Limb (tissue), 2 donors: ENCODE measurements around the gene ILDR1.

Experiments used
- DNase-seq, 2 donors: peaks; one replicate each; pipeline ENCODE4 v3.0.0-alpha.2; 2016; ENCODE audit errors: extremely low spot score in 2 of 2

Gene ILDR1

DNA sequence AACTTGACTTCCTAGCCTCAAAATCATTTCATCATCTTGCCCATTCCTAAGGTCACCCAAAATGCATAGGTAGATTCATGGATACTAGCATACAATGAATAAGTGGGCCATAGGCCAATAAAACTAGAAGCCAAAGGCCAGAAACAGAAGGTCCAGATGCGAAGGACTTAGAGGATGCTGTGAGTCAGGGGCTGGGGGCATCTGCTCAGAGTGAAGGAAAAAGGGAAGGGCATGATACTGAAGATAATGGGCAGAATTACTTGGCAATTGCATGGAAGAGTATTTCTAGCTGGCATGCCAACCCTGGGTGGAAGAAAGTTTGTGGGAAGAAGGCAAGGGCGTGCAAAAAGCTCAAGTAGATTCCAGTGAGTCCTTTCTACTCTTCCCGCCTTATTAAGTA, 27.5 kb downstream of the ILDR1 start:
- DNase-seq: no peak

DNA sequence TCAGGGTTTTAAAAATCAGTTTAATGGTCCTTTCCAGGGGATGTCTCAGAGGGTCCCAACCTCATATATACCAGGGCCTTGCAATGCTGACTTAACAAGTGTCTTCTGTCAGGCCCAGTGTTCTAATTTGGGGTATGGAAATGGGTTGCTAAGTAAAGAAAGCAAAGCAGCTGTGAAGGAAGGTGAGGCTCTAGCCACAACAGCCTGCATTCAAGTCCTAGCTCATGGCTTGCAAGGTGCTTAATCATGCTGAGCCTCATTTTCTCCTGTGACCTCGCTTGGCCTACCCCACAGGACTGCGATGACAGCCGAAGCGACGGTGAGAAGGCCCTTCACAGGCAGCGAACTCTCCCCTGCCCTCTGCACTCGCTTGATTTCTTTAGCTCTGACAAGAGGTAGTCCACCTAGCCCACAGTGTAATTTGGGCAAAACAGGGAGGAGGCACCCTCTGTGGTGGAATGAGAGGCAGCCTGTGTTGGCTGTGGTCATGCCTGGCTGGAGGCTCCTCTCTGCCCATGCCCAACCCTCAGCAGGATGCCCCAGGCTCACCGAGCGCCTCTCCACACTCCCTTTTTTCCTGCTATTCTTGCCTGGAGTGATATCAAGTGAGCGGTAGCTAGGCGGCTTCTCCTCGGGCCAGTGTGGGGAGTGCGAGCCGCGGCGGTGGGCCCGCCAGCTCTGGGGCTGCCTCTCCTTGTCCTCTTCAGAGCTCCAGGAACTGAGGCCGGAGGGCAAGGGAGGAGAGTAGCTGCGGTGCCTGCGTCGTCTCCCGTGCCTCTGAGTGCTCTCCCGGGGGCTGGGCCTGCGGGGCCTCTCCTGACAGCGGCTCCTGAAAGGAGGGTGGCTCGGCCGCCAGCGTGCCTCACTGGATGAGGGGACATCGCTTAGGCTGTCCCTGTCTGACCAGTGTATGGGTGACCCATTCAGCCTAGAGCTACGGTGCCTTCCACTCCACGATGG, 29.2 kb downstream of the ILDR1 start:
- DNase-seq: no peak

DNA sequence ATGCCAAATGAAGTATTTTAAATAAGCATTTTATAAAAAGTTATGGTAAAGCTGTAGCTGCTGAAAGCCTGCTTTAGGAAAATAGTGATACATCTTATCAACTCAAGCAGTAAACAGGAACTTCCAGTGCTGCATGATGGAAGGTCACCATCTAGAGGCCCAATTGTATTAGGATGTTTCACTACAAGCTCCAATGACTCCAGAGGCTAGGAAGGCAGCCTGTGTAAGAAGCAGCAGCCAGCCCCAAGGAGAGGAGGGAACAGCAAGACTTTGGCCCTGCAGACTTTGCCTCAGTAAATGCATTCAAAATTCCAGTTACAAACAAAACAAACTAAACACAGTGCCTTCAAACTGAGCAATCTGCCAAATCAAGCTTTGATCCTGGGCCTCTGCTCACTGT, 32.1 kb downstream of the ILDR1 start:
- no peak for DNase-seq

DNA sequence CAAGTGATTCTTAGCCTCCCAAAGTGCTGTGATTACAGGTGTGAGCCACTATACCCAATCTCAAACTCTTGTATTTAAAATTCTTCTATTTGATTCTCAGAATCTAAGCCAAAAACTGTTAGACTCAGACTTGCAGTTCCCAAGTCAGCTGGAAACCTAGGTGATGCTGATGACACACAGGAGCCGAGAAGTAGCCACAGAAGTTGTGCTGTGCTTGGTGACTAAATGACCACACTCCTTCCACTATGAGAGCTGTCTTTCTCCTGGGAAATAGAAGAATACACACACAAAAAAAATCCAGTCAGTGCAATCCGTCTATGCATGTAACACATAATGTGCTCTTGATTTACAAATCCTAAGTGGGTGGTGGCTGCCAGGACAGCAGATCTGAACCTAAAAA, 33.9 kb downstream of the ILDR1 start:
- DNase-seq: no peak

DNA sequence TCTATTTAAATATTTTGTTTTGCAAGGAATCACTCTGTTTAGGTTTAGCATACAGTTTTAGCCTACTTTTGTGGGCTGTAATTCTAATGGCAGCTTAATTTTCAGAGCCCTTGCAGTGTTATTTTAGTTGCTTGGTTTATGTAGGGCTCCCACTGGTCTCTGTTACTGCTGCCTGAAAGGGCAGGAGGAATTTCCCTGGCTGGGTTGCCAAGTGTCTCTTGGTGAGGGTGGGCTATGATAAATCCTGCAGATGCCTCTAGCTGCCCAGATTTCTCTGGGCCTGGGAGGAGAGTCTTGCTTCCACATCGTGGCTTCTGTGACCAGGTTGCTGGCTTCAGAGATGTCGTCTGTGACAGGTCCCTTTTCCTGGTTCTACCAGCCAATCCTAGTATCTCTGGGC, 36.2 kb downstream of the ILDR1 start:
- DNase-seq: no peak

DNA sequence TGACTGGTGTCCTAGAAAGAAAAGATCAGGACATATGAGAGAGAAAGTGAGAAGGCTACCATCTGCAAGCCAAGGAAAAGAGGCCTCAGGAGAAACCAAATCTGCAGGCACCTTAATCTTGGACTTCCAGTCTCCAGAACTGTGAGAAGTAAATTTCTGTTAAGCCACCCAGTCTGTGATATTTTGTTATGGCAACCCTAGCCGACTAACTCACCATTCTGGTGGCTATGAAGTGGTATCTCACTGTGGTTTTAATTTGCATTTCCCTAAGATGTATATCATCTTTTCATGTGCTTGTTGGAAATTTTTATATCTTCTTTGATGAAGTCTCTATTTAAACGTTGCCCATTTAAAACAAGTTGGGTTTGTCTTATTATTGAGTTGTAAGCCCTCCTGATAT, 40.6 kb downstream of the ILDR1 start:
- DNase-seq: no peak

DNA sequence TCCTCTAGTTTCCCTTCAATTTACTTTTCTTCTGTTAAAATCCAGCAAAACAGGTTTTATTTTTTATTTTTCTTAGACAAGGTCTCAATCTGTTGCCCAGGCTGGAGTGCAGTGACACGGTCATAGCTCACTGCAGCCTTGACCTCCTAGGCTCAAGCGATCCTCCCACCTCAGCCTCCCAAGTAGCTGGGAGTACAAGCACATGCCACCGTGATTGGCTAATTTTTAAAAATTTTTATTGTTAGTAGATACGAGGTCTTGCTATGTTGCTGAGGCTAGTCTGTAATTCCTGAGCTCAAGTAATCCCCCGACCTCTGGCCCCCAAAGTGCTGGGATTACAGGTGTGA, 41.6 kb downstream of the ILDR1 start:
- DNase-seq: no peak

DNA sequence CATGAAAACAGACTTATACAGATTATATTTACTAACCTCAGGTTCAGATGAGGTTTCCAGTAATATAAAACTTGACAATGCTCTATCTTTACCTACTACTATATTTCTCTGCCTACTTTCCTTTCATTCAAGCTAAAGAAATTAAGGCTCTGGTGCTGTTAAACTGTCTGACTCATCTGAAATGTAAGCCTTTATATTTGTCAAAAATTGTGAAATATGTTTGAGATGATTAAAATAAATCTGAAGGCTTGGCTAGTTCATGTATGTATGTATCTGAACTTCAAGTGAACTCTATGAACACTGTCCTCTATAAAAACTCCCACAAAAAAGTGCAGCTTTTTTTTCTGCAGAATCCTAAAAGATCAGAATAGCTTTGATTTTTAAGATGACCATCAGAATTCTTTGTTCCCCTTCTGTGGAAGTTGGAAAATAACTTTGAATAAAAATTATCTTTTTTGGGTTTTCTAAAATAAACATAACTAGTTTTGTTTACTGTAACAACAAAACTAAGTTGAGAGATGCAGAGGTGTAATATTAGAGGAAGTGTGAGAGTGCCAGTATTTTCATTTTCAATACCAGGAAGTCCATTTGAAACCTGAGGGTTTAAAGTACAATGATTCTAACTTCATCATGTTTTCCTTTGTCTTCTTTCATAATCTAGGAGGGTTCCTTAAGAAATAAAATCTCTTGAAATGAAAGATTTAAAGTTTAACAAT, 42.2 kb downstream of the ILDR1 start:
- DNase-seq: no peak

DNA sequence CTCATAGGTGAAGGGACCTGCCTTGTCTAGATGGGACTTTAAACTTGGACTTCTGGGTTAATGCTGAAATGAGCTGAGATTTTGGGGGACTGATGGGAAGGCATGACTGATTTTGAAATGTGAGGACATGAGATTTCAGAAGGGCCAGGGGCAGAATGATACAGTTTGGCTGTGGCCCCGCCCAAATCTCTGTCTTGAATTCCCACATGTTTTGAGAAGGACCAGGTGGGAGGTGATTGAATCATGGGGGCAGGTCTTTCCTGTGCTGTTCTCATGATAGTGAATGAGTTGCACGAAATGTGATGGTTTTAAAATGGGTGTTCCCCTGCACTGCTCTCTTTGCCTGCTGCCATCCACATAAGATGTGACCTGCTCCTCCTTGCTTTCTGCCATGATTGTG, 42.8 kb downstream of the ILDR1 start:
- no peak for DNase-seq

DNA sequence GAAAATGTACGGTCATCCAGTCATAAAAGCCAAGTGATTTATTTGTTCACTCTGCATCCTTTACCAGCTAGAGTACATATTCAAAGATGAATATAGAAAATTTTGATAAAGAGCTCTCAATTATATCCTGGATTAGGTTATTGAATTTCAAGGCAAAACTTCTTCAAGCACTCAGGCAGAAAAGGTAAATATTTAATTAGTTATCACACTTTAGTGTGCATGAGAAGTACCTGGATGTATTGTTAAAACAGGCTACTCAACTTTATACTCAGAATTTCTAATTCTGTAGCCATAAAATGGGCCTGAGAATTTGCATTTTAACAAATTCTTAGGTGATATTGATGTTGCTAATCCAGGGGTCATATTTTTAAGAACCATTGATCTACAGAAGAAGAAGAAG, 45.3 kb downstream of the ILDR1 start:
- DNase-seq: no peak

DNA sequence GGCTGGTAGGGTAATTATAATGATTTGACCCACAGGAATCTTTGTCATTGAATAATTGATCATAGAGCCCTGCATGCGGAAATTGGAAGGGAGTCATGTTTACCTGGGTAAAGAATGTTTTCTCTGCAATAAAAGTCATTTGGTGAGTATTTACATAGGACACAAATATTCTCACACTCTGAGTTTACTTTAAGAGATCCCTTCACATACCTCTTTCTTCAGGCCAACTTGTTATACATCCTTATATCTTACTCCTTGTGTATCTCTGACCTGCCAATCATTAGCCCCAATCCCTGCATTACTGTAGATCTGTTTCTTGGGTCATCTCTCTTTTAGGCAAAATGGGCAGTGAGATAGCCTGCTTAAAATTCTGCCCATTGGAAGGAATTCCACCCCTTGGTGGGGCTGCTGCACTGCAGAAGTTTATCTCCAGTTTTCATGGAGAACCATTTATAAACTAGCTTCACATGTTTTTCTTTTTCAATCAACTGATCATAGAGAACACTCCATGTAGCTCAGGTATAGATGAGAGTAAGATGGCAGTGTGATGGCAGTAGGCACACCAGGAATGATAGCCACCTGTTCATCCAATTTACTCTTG, 46.2 kb downstream of the ILDR1 start:
- DNase-seq: no peak

DNA sequence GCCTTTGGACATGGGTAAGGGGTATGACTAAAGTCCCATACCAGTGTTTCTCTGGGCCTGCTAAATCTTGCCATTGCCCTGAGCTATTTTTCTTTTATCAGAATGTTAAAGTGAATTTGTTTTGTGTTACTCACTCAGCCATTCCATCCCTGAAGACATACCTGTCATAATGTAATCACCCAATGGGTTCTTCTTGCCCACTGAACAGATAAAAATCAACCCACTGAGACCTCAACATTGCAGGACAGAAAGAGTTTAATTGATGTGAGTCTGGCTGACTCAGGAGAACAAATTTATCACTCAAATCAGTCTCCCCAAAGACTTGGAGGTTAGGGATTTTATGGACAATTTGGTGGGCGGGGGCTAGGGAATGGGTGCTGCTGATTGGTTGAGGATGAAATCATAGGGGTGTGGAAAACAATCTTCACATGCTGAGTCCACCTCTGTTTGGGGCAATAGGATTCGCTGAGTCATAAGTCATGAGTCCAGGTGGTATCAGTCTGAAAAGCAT, 47.4 kb downstream of the ILDR1 start:
- DNase-seq: no peak

DNA sequence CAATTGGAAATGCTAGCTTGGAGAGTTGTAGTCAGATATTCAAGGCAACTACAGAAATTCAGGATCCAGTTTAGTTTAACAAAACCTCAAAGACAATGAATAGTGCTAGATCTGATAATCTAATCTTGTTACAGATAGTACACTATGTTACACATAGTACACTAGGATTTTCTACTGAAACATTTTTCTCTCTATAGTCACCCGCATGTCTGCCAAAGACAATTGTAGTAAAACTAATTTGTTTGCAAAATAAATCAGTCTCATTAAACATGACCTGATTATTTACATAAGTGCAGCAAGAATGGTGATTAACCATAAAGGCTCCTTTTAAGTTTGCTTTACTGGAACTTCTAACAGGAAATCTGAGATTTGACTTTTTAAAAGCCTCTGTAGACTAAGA, 52.0 kb downstream of the ILDR1 start:
- no peak for DNase-seq

DNA sequence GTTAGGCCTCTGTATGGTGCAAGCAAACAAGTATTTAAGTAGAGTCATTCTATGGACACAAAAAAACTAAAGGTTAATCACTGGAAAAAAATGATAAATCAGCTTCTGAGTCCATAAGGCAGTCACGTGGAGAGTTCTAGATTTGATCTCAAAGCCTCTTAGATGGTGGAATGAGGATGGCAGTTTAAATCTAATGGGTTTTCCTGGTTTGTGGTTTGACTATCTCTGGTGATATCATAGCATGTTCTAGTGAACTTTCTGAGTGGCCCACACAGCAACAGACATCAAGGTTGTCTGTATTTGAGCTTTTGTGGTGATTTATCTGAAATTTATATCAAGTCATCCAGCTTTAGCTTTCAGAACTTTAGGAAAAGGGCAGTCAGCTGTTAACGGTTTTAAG, 52.4 kb downstream of the ILDR1 start:
- no peak for DNase-seq

DNA sequence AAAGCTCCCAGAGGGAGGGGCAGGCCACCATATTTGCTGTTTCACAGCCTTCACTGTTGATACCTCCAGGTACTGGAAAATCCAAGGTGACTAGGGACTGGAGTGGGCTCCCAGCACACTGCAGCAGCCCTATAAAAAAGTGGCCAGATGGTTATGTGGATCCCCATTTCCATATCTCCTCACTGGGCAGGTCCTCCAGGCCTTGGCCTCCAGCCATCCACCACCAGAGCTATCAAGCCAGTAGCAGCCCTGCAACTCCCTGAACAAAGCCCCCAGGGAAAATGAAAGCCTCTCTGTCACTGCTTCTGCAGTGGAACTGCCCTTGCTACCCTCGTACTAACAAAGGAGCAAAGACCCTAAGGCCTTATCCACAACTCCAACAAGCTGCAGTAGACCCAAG, 58.4 kb downstream of the ILDR1 start:
- no peak for DNase-seq

DNA sequence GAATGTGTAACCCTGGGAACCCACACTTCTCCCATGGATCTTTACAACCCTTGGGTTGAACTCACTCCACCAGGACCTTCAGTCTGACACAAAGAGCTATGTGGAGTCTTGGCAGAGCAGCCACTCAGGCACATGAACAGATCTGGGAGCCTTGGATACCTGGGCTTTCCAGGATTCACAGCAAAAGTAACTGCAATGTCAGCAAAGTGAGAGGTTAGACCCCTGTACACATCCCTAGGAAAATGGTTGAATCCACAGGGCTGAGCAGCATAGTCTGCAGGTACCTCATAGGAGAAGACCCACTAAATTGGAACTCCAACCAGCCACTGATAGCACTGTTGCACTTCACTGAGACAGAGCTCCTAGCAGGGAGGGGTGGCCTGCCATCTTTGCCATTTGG, 59.6 kb downstream of the ILDR1 start:
- no peak for DNase-seq

DNA sequence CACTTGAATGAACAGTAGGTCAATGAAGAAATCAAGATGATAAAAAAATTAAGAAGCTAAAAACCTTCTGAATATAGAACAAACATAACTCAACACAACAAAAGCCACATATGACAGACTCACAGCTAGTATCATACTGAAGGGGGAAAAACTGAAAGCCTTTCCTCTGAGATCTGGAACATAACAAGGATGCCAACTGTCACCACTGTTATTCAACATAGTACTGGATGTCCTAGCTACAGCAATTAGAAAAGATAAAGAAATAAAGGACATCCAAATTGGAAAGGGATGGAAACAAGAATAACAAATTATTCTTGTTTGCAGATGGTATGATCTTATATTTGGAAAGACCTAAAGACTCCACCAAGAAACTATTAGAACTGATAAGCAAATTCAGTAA, 60.8 kb downstream of the ILDR1 start:
- DNase-seq: no peak

DNA sequence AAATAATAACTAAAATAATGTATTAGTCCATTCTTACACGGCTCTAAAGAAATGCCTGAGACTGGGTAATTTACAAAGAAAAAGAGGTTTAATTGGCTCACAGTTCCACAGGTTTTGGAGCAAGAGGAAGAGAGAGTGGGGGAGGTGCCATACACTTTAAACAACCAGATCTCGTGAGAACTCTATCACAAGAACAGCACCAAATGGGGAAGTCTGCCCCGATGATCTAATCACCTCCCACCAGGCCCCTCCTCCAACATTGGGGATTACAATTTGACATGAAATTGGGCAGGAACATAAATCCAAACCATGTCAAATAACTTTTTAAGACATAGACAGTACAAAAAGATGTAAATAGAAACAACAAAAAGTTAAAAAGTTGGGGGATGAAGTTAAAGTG, 63.2 kb downstream of the ILDR1 start:
- DNase-seq: no peak

DNA sequence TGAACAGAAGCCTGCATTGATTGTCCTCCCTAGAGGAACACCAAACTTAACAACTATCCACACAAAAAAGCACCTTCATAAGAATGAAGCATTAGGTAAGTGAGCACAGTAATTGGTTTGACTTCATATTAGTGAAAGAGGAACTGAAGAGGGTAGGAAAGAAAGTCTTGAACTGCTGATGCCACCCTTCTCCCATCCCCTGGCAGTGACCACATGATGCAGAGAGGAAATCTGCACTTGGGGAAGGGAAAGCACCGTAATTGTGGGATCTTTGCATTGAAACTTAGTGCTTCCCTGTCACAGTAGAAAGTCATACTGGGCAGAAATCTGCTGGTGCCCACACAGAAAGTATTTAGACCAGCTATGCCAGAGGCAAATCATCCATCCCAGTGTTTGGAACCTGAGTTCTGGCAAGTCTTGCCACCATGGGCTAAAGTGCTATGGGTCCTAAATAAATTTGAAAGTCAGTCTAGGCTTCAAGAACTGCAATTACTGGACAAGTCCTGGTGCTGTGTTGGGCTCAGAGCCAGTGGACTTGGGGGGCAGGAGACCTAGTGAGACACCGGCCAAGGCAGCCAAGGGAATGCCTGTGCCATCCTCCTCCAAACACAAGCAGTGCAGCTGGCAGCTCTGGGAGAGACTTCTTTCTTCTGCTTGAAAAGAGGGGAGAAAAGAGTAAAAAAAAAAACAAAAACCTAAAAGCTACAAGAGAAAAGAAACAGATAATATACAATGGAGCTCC, 64.2 kb downstream of the ILDR1 start:
- DNase-seq: no peak

DNA sequence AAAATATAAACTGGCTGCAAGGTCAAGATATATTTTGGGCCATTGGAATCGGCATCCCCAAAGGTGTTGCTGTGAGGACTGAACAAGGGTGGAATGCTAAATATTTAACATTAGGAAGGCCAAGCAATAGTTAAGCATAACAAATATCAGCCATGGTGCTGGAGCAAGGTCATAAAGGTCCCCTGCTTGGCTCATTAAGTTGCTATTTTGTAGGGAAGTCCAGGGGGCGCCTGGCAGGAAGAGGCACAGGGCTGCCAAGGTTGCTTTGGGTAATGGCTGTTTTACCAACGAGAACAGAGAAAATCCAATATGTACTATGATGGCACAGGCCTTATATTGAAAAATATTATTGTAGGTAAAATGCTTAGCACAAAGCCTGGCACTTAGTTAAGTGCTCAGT, 65.7 kb downstream of the ILDR1 start:
- no peak for DNase-seq

DNA sequence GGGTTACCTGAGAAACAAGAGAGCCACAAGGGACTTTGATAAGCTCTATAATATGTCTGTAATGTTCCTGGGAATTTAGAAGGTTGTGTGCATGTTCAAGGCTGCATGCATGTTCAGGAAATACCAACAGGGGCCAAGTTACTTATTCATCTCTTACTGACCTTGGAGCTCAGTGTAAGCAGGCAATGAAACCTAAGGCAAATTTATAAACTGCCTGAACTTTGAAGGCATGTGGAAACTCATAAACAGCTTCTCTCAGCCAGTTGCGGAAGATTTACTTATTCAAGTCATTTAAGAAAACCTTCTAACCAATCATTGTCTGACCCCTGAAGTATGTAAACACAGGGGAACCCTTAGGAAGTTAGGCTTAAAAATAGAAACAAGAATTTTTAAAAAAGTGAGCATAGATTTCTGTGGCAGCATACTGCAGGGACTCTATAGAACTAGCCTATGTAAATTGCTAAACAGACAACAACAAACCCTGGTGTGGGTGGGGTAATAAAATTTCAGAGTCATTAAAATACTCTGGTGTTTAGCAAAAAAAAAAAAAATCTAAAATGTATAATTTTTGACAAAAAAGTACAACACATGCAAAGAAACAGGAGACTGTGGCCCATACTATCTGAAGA, 70.6 kb downstream of the ILDR1 start:
- no peak for DNase-seq
